Measurements from ENCODE around the gene TTC7B.

- TF ChIP-seq SIN3A (IDR thresholded peaks at IDR 0.05; ENCODE audit: borderline replicate concordance, insufficient read depth, low read length): no peak
- TF ChIP-seq POLR2AphosphoS5 (IDR thresholded peaks at IDR 0.05; ENCODE audit: low read depth, low read length): no peak
- no peak for TF ChIP-seq TAF1 (IDR thresholded peaks at IDR 0.05; ENCODE audit: borderline replicate concordance, insufficient read depth, low read length)
- TF ChIP-seq REST (IDR thresholded peaks at IDR 0.05; ENCODE audit: insufficient read depth in 1 of 2, low read depth in 2 of 2, low read length in 2 of 2): no peak
- no peak for TF ChIP-seq FOXP2 (optimal IDR thresholded peaks at IDR 0.05; ENCODE audit: borderline replicate concordance, extremely low read depth, extremely low read length, insufficient read depth)
Measured at GRCh38 chr14:90813442-90813841, 2.8 kb downstream of the TTC7B start.
